Measurements from ENCODE around the gene DTX1. TPM values are rescaled to one million over a fixed set of nuclear protein-coding genes. Genes with fewer than 3 reads are reported as not detected.
"Not testable (repeated sequence)": the region's sequence is repeated elsewhere in the genome, so short reads cannot be mapped to it uniquely, and the experiment has no call there.

Gene DTX1
- total RNA-seq, 2 donors from 2014 or later: 6.3 to 9.8 TPM

- intact Hi-C loops (cut with DNase I): no loop called here
- DNase-seq: no peak
- ATAC-seq: no peak
Measured at GRCh38 chr12:113105606-113106271, 49.2 kb downstream of the DTX1 start.

- ATAC-seq (no peak), DNase-seq (no peak)
- intact Hi-C loops (cut with DNase I): no loop called here
Measured at GRCh38 chr12:113106361-113106760, 49.8 kb downstream of the DTX1 start.

GRCh38 chr12:113108308-113108707, 51.8 kb downstream of the DTX1 start:
- ATAC-seq (no peak), DNase-seq (no peak)
- intact Hi-C loops (cut with DNase I): no loop called here

GRCh38 chr12:113109360-113109759, 52.8 kb downstream of the DTX1 start:
- ATAC-seq (no peak), DNase-seq (no peak)
- intact Hi-C loops (cut with DNase I): no loop called here

GRCh38 chr12:113109872-113110599, 53.5 kb downstream of the DTX1 start:
- intact Hi-C loops (cut with DNase I): no loop called here
- DNase-seq (no peak), ATAC-seq (no peak)

- ATAC-seq (no peak), DNase-seq (no peak)
- intact Hi-C loops (cut with DNase I): no loop called here
Measured at GRCh38 chr12:113111247-113111646, 54.7 kb downstream of the DTX1 start.

- intact Hi-C loops (cut with DNase I): no loop called here
- no peak for ATAC-seq
- no peak for DNase-seq
Measured at GRCh38 chr12:113112043-113112899, 55.7 kb downstream of the DTX1 start.

- intact Hi-C loops (cut with DNase I): no loop called here
- ATAC-seq (no peak), DNase-seq (no peak)
Measured at GRCh38 chr12:113113397-113113796, 56.9 kb downstream of the DTX1 start.

GRCh38 chr12:113114447-113115178, 58.1 kb downstream of the DTX1 start:
- DNase-seq (no peak), ATAC-seq (no peak)
- intact Hi-C loops (cut with DNase I): no loop called here

- no peak for DNase-seq
- no peak for ATAC-seq
- intact Hi-C loops (cut with DNase I): no loop called here
Measured at GRCh38 chr12:113115455-113116126, 59.1 kb downstream of the DTX1 start.

- no peak for DNase-seq
- no peak for ATAC-seq
- intact Hi-C loops (cut with DNase I): no loop called here
Measured at GRCh38 chr12:113116875-113117274, 60.3 kb downstream of the DTX1 start.

GRCh38 chr12:113117684-113118083, 61.2 kb downstream of the DTX1 start:
- ATAC-seq; intact Hi-C loops (cut with DNase I); DNase-seq: not testable (repeated sequence)

GRCh38 chr12:113118142-113118541, 61.6 kb downstream of the DTX1 start:
- ATAC-seq (no peak), DNase-seq (no peak)
- intact Hi-C loops (cut with DNase I): no loop called here

- DNase-seq: no peak
- intact Hi-C loops (cut with DNase I): no loop called here
- ATAC-seq: no peak
Measured at GRCh38 chr12:113119980-113120669, 63.6 kb downstream of the DTX1 start.

GRCh38 chr12:113120670-113121370, 64.3 kb downstream of the DTX1 start:
- ATAC-seq (no peak), DNase-seq (no peak)
- intact Hi-C loops (cut with DNase I): no loop called here

GRCh38 chr12:113127791-113128199, 71.3 kb downstream of the DTX1 start:
- no peak for DNase-seq
- intact Hi-C loops (cut with DNase I): no loop called here
- no peak for ATAC-seq

- DNase-seq (no peak), ATAC-seq (no peak)
- intact Hi-C loops (cut with DNase I): no loop called here
Measured at GRCh38 chr12:113128802-113129663, 72.5 kb downstream of the DTX1 start.

Data from left cardiac atrium (tissue), 4 donors.